Erythroblast (primary cell): ENCODE measurements around the gene CCSER1.

Experiments used
- GATA1 ChIP-seq: IDR thresholded peaks from 2 replicates; pipeline ENCODE4 v1.6.1; 2011; ENCODE audit warnings: low read depth, mild to moderate bottlenecking, control low read depth, low read length, moderate library complexity
- POLR2A ChIP-seq: IDR thresholded peaks from 2 replicates; pipeline ENCODE4 v1.6.1; 2011; ENCODE audit warnings: mild to moderate bottlenecking, low read length

DNA sequence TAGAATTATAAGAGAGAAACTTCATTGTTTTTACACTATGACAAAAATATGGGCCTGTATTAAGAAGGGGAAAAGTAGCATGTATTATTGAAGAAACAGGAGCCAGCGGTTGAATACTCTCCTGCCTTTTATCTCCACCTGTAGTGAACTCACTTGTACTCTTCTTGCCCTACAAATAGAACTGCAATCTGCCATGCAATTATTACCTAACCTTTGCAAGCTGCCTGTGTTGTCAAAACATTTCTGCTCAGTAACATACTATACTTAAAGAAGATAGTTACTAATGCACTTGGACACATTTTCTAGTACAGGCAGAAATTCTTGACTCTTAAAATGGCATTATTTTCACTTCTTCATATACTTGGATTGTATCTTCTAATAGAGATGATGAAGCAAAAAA, 1358.2 kb downstream of the CCSER1 start:
- TF ChIP-seq POLR2A (no peak), GATA1 (no peak)
